ENCODE data around the gene MRPL49. TPM values are rescaled to one million over a fixed set of nuclear protein-coding genes. Genes with fewer than 3 reads are reported as not detected.

Gene MRPL49
- total RNA-seq, 1 experiment from 2014 or later, result 73.4 TPM

DNA sequence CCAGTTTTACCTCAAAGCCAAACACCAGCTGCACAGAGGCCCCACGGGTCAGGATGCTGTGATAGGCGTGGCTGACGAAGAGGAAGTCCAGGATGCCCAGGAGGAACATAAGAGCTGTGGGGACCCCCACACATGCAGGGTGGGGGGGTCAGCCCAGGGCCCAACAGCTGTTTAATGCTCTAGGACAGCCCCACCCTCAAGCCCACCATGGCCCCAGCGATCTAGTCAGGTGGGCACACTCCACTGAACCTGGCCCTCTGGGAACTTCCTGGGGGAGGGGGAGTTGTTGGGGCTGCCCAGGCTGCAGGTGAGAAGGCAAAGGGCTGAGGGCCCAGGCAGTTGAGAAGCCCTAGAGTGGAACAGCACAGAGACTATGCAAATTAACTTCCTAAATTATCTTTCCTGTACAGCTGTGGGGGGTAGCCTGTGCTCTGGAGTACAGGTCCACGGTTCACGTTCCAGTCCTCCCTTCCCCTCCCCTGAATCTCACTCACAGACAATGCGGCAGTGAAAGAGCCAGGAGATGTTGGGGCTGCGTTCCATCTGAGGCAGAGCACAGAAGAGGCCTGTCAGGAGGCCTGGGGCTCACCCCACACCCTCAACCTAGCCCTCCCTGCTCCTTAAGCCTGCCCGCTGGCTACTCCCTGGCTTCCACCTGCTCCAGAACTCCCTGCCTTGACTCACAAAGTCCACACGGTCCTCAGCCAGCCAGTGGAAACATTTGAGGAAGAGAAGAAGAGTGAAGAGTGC is 10.3 kb downstream of the MRPL49 start:
- no peak overlapping the region for H3K4me2 ChIP-seq (ENCODE audit: insufficient read depth, insufficient read length, low read length)
- H4K5ac ChIP-seq (ENCODE audit: insufficient read length, low read depth, low read length), result no peak overlapping the region
- Mint-ChIP-seq H3K4me3 (peak overlapping the region; percentile 93 to 95; a peak in 3 of 5 replicates), H3K27ac (peak overlapping the region in 2 of 3 experiments; percentile 83 to 100; a peak in 2 of 7 replicates), H3K27me3 (ENCODE audit: low read depth) (no peaks in the 10 kb centered on the region), H3K36me3 (ENCODE audit: insufficient read depth in 1 of 3, low read depth in 3 of 3) (peaks cover 5 to 36% (median 32%) of the 10 kb centered on the region in 3 experiments; a peak in 6 of 7 replicates), H3K9me3 (no peaks in the 10 kb centered on the region; a peak in 1 of 5 replicates), H3K4me1 (peaks cover 19 to 23% of the 10 kb centered on the region in 2 experiments)
- no peaks in the 10 kb centered on the region for H3K4me1 ChIP-seq (ENCODE audit: insufficient read depth, low read length)
- H3K9me3 ChIP-seq (ENCODE audit: control insufficient read depth, low read depth, low read length), result no peaks in the 10 kb centered on the region
- no peak overlapping the region for H3K14ac ChIP-seq (ENCODE audit: insufficient read depth, low read length)
- H3K9ac ChIP-seq (ENCODE audit: extremely low read depth, insufficient read length, low read length), result no peak overlapping the region
- H3K23me2 ChIP-seq (ENCODE audit: insufficient read length, low read depth, low read length, poor library complexity, severe bottlenecking), result peaks cover 14% of the 10 kb centered on the region
- no peak overlapping the region for H2BK5ac ChIP-seq (ENCODE audit: insufficient read length, low read length)
- H3K56ac ChIP-seq (ENCODE audit: insufficient read length, low read depth, low read length), result no peak overlapping the region
- H2BK15ac ChIP-seq (ENCODE audit: low read depth, low read length), result no peak overlapping the region
- no peak overlapping the region for H4K8ac ChIP-seq (replicated peaks; ENCODE audit: insufficient read length, low read depth, low read length)
- no peak overlapping the region for H3K4ac ChIP-seq (ENCODE audit: low read depth, low read length)
- H2BK20ac ChIP-seq (ENCODE audit: low read depth, low read length, poor library complexity, severe bottlenecking), result no peak overlapping the region
- no peak overlapping the region for H2BK12ac ChIP-seq (ENCODE audit: insufficient read length, low read depth, low read length)
- H2AK5ac ChIP-seq (ENCODE audit: insufficient read length, low read length), result no peak overlapping the region
- H4K91ac ChIP-seq (ENCODE audit: insufficient read length, low read depth, low read length), result no peak overlapping the region
- TF ChIP-seq CTCF (conservative IDR thresholded peaks at IDR 0.05), result no peak
- DNase-seq, result no peak
- H3K27ac ChIP-seq (ENCODE audit: insufficient read length, low read depth, low read length), result no peak overlapping the region
- no peak overlapping the region for H2AFZ ChIP-seq (ENCODE audit: low read length)
- H3K27me3 ChIP-seq (ENCODE audit: insufficient read depth, low read length), result no peaks in the 10 kb centered on the region
- no peaks in the 10 kb centered on the region for H3K79me2 ChIP-seq (ENCODE audit: insufficient read depth, low read length)
- H4K20me1 ChIP-seq (ENCODE audit: control insufficient read depth, insufficient read depth, insufficient read length), result no peaks in the 10 kb centered on the region
- no peak overlapping the region for H3K23ac ChIP-seq (ENCODE audit: insufficient read length, low read depth, low read length)
- no peak overlapping the region for H2BK120ac ChIP-seq (ENCODE audit: low read depth, low read length, poor library complexity, severe bottlenecking)
- no peak overlapping the region for H3K18ac ChIP-seq (ENCODE audit: insufficient read length, low read depth, low read length)
- no CpG with 5 or more reads among the region's 10 CpGs for WGBS (ENCODE audit: extremely low coverage, insufficient read length, low lambda C conversion rate)
- no peak overlapping the region for H3T11ph ChIP-seq (ENCODE audit: low read length)
- H3K79me1 ChIP-seq (ENCODE audit: insufficient read depth, low read depth, low read length, poor library complexity, severe bottlenecking), result no peaks in the 10 kb centered on the region
